ENCODE data around the gene ZNF536. TPM values are rescaled to one million over a fixed set of nuclear protein-coding genes. Genes with fewer than 3 reads are reported as not detected.

ZNF536 gene
- total and polyA plus RNA-seq, 2 donors (not counting 1 experiment from before 2014, with no cell fraction given): not detected

DNA sequence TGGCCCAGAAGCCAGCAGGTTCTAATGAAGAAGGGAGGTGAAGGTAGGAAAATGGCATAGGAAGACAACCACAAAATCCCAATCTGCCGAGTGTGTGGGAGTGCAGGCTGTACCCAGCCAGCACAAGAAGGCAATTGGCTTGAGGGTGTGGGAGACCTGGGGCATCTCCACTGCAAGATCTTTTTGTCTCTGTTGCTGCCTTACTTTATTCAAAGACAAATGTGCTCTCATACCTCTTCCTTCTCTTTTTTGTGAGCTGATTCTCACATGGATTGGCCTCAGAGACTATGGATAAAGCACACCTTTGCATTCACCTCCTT lies 183.6 kb downstream of the ZNF536 start:
- Histone ChIP-seq H3K4me1 (ENCODE audit: control insufficient read depth in 2 of 2, insufficient read depth in 2 of 2, low read length in 2 of 2) (no peaks in the 10 kb centered on the region), H3K9me3 (ENCODE audit: control extremely low read depth in 1 of 3, control insufficient read depth in 2 of 3, insufficient read depth in 1 of 3, low read length in 2 of 3) (peaks cover 0 to 11% (median 0%) of the 10 kb centered on the region in 3 donors), H2AFZ (ENCODE audit: insufficient read depth, low read depth, low read length, poor library complexity, severe bottlenecking) (no peak overlapping the region), H3K27ac (ENCODE audit: low read length in 2 of 2) (no peak overlapping the region), H3K27me3 (replicated peaks in 1 of 4; ENCODE audit: control extremely low read depth in 1 of 4, control insufficient read depth in 3 of 4, insufficient read depth in 4 of 4, low read length in 3 of 4) (no peaks in the 10 kb centered on the region), H3K36me3 (replicated peaks in 1 of 2; ENCODE audit: control extremely low read depth in 1 of 2, control insufficient read depth in 1 of 2, extremely low read depth in 1 of 2, insufficient read depth in 2 of 2, low read length in 1 of 2) (no peaks in the 10 kb centered on the region), H3K79me2 (ENCODE audit: control insufficient read depth, insufficient read depth, low read length) (no peaks in the 10 kb centered on the region), H3K4me2 (replicated peaks; ENCODE audit: low read depth, low read length, poor library complexity, severe bottlenecking) (no peak overlapping the region), H3K9ac (ENCODE audit: low read length) (no peak overlapping the region), H3K4me3 (ENCODE audit: control extremely low read depth in 1 of 5, extremely low read depth in 1 of 5, insufficient read depth in 1 of 5, low read depth in 2 of 5, low read length in 4 of 5) (no peak overlapping the region), H4K20me1 (ENCODE audit: control insufficient read depth, insufficient read depth, low read length, poor library complexity, severe bottlenecking) (no peaks in the 10 kb centered on the region)
- ChIA-PET POLR2A (no interaction called here), CTCF (no interaction called here)
- no peak for ATAC-seq (ENCODE audit: low read depth)
- 100% methylated on average over 1 of the region's 1 CpG for WGBS (ENCODE audit: insufficient coverage)
- H3K27ac Mint-ChIP-seq: no peak overlapping the region
- H3K4me1 Mint-ChIP-seq: no peaks in the 10 kb centered on the region
- no peak for DNase-seq
- no peak overlapping the region for H3K4me3 Mint-ChIP-seq
- TF ChIP-seq, protein P1, sequence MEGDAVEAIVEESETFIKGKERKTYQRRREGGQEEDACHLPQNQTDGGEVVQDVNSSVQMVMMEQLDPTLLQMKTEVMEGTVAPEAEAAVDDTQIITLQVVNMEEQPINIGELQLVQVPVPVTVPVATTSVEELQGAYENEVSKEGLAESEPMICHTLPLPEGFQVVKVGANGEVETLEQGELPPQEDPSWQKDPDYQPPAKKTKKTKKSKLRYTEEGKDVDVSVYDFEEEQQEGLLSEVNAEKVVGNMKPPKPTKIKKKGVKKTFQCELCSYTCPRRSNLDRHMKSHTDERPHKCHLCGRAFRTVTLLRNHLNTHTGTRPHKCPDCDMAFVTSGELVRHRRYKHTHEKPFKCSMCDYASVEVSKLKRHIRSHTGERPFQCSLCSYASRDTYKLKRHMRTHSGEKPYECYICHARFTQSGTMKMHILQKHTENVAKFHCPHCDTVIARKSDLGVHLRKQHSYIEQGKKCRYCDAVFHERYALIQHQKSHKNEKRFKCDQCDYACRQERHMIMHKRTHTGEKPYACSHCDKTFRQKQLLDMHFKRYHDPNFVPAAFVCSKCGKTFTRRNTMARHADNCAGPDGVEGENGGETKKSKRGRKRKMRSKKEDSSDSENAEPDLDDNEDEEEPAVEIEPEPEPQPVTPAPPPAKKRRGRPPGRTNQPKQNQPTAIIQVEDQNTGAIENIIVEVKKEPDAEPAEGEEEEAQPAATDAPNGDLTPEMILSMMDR (IDR thresholded peaks at IDR 0.05): no peak
- no peak for TF ChIP-seq EZH2 (IDR thresholded peaks at IDR 0.05; ENCODE audit: borderline replicate concordance, insufficient read depth, low read depth, low read length, poor library complexity, severe bottlenecking)
- intact Hi-C loops (cut with micrococcal nuclease): no loop called here
- H3K9me3 Mint-ChIP-seq (ENCODE audit: insufficient read depth): no peaks in the 10 kb centered on the region
- H3K27me3 Mint-ChIP-seq: no peaks in the 10 kb centered on the region

DNA sequence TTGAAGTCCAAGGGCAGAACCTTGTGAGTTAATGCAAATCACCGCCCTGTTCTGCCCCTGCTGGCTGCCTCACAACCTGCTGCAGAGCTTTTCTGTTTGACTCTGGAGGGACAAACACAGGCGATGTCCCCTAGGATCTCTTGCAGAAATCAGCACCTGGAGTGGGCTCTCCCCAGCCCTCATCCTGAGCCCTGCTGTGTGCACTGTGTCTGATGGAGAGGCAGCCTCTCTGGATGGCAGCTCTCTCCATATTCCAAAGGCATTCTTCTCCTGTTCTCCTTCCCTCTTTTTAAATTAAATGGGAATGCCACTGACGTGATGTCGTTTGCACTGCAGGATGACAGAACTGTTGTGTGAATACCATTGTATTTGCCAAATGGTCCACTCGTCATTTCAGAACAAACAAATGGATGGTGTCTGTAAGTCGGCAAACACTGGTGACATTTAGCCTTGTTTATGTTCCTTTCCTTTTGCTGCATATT lies 184.1 kb downstream of the ZNF536 start:
- CTCF ChIA-PET: no interaction called here
- WGBS (ENCODE audit: insufficient coverage): 93% methylated on average over 6 of the region's 6 CpGs

More for the DNA sequence above, 184.1 kb downstream of the ZNF536 start:
- Mint-ChIP-seq H3K4me3 (no peak overlapping the region), H3K27ac (no peak overlapping the region), H3K9me3 (ENCODE audit: insufficient read depth) (no peaks in the 10 kb centered on the region), H3K27me3 (no peaks in the 10 kb centered on the region), H3K4me1 (no peaks in the 10 kb centered on the region)
- H2AFZ ChIP-seq (ENCODE audit: insufficient read depth, low read depth, low read length, poor library complexity, severe bottlenecking): no peak overlapping the region
- POLR2A ChIA-PET: no interaction called here
- H3K27me3 ChIP-seq (replicated peaks in 1 of 4; ENCODE audit: control extremely low read depth in 1 of 4, control insufficient read depth in 3 of 4, insufficient read depth in 4 of 4, low read length in 3 of 4): no peaks in the 10 kb centered on the region
- H3K4me2 ChIP-seq (replicated peaks; ENCODE audit: low read depth, low read length, poor library complexity, severe bottlenecking): no peak overlapping the region
- no peak for DNase-seq
- H3K27ac ChIP-seq (ENCODE audit: low read length in 2 of 2): no peak overlapping the region
- H3K9ac ChIP-seq (ENCODE audit: low read length): no peak overlapping the region
- H3K79me2 ChIP-seq (ENCODE audit: control insufficient read depth, insufficient read depth, low read length): no peaks in the 10 kb centered on the region
- ATAC-seq (ENCODE audit: low read depth): no peak
- no peaks in the 10 kb centered on the region for H3K36me3 ChIP-seq (replicated peaks in 1 of 2; ENCODE audit: control extremely low read depth in 1 of 2, control insufficient read depth in 1 of 2, extremely low read depth in 1 of 2, insufficient read depth in 2 of 2, low read length in 1 of 2)
- intact Hi-C loops (cut with micrococcal nuclease): no loop called here
- H3K4me1 ChIP-seq (ENCODE audit: control insufficient read depth in 2 of 2, insufficient read depth in 2 of 2, low read length in 2 of 2): no peaks in the 10 kb centered on the region
- H3K4me3 ChIP-seq (ENCODE audit: control extremely low read depth in 1 of 5, extremely low read depth in 1 of 5, insufficient read depth in 1 of 5, low read depth in 2 of 5, low read length in 4 of 5): no peak overlapping the region
- H3K9me3 ChIP-seq (ENCODE audit: control extremely low read depth in 1 of 3, control insufficient read depth in 2 of 3, insufficient read depth in 1 of 3, low read length in 2 of 3): peaks cover 0 to 11% (median 0%) of the 10 kb centered on the region in 3 donors
- TF ChIP-seq EZH2 (IDR thresholded peaks at IDR 0.05; ENCODE audit: borderline replicate concordance, insufficient read depth, low read depth, low read length, poor library complexity, severe bottlenecking): no peak
- TF ChIP-seq, protein P1 (IDR thresholded peaks at IDR 0.05): no peak
- no peaks in the 10 kb centered on the region for H4K20me1 ChIP-seq (ENCODE audit: control insufficient read depth, insufficient read depth, low read length, poor library complexity, severe bottlenecking)

All from B cell (primary cell).